Measurements from ENCODE around the gene CCL1. TPM values are rescaled to one million over a fixed set of nuclear protein-coding genes. Genes with fewer than 3 reads are reported as not detected.

Gene CCL1
- total RNA-seq, 6 experiments from 2014 or later: not detected

DNA sequence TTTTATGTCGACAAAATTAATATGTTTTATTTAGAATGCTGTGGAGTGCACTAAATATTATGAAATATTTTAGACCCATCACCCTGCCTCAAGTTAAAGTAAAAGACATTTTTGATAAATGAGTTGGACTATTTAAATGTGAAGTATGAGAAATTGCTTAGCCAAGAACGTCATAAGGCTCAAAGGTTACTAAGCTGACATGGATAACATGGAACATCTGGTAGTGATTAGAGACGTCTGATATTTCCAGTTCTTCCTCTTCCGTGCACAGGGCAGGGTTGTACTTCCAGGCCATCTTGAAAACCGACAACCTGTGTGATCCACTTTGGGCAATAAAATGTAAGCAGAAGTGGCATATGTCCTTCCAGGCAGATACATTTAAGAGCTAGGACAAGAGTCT is 51.0 kb downstream of the CCL1 start:
- WGBS (ENCODE audit: insufficient coverage, low coverage, low lambda C conversion rate, missing lambda C conversion rate): 26% methylated on average over 5 of the region's 5 CpGs
- ATAC-seq: no peak
- H3K4me3 ChIP-seq: no peak overlapping the region
- TF ChIP-seq POLR2A (IDR thresholded peaks at IDR 0.05): no peak
- TF ChIP-seq, protein P1, sequence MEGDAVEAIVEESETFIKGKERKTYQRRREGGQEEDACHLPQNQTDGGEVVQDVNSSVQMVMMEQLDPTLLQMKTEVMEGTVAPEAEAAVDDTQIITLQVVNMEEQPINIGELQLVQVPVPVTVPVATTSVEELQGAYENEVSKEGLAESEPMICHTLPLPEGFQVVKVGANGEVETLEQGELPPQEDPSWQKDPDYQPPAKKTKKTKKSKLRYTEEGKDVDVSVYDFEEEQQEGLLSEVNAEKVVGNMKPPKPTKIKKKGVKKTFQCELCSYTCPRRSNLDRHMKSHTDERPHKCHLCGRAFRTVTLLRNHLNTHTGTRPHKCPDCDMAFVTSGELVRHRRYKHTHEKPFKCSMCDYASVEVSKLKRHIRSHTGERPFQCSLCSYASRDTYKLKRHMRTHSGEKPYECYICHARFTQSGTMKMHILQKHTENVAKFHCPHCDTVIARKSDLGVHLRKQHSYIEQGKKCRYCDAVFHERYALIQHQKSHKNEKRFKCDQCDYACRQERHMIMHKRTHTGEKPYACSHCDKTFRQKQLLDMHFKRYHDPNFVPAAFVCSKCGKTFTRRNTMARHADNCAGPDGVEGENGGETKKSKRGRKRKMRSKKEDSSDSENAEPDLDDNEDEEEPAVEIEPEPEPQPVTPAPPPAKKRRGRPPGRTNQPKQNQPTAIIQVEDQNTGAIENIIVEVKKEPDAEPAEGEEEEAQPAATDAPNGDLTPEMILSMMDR (IDR thresholded peaks at IDR 0.05): no peak
- DNase-seq: no peak
- H3K9me3 ChIP-seq: no peaks in the 10 kb centered on the region
- no peaks in the 10 kb centered on the region for H3K36me3 ChIP-seq
- no peak overlapping the region for H3K27ac ChIP-seq
- intact Hi-C loops (cut with DNase I): no loop called here
- H3K4me1 ChIP-seq: no peaks in the 10 kb centered on the region
- H3K27me3 ChIP-seq: no peaks in the 10 kb centered on the region

DNA sequence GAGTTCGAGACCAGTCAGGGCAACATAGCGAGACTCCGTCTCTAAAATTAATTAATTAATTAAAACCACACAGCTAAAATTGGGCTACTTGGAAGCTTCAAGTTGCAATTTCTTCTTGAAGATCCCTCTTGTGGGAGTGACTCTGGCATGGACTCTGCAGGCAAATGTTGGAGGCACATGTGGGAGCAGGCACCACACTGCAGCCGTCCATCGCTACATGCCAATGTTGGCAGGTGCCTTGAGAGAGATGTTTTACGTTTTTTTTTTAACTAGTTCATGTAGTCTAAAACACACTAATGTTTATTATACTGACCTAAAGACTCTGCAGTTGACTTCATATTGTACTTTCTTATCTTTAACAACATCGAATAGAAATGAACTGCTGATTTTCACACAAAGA is 51.7 kb downstream of the CCL1 start:
- H3K9me3 ChIP-seq: no peaks in the 10 kb centered on the region
- WGBS (ENCODE audit: insufficient coverage, low coverage, low lambda C conversion rate, missing lambda C conversion rate): 55% methylated on average over 7 of the region's 7 CpGs

More for the DNA sequence above, 51.7 kb downstream of the CCL1 start:
- no peak overlapping the region for H3K4me3 ChIP-seq
- DNase-seq (no peak), ATAC-seq (no peak)
- no peak overlapping the region for H3K27ac ChIP-seq
- TF ChIP-seq, protein P1 (IDR thresholded peaks at IDR 0.05): no peak
- no peak for TF ChIP-seq POLR2A (IDR thresholded peaks at IDR 0.05)
- intact Hi-C loops (cut with DNase I): no loop called here
- H3K36me3 ChIP-seq: no peaks in the 10 kb centered on the region
- H3K4me1 ChIP-seq: no peaks in the 10 kb centered on the region
- no peaks in the 10 kb centered on the region for H3K27me3 ChIP-seq

Other genes starting within 250 kb of the CCL1 start
- gene CCL2, start 107.9 kb downstream of the CCL1 start, total RNA-seq: 10 to 100 TPM in 1 of 6 experiments, 1 to 10 TPM in 4, under 1 TPM in 1; 0.66 to 32.2 (median 3.8) TPM
- gene CCL7, start 93.0 kb downstream of the CCL1 start, total RNA-seq: not detected
- gene CCL11, start 77.5 kb downstream of the CCL1 start, total RNA-seq: under 1 TPM in 1 of 6 experiments, not detected in 5; 0.55 TPM
- under 1 TPM in 1 of 6 experiments, not detected in 5; 0.69 TPM for gene CCL8, start 43.8 kb downstream of the CCL1 start, total RNA-seq
- under 1 TPM in 1 of 6 experiments, not detected in 5; 0.27 TPM for gene CCL13, start 6.8 kb downstream of the CCL1 start, total RNA-seq
- gene TMEM132E, start 216.3 kb upstream of the CCL1 start, total RNA-seq: under 1 TPM; 0.31 to 0.56 (median 0.43) TPM